ENCODE measurements around the gene KMT5B. TPM values are rescaled to one million over a fixed set of nuclear protein-coding genes. Genes with fewer than 3 reads are reported as not detected.

KMT5B gene
- total RNA-seq, 2 donors from 2014 or later = 30.0 to 32.2 TPM

DNA sequence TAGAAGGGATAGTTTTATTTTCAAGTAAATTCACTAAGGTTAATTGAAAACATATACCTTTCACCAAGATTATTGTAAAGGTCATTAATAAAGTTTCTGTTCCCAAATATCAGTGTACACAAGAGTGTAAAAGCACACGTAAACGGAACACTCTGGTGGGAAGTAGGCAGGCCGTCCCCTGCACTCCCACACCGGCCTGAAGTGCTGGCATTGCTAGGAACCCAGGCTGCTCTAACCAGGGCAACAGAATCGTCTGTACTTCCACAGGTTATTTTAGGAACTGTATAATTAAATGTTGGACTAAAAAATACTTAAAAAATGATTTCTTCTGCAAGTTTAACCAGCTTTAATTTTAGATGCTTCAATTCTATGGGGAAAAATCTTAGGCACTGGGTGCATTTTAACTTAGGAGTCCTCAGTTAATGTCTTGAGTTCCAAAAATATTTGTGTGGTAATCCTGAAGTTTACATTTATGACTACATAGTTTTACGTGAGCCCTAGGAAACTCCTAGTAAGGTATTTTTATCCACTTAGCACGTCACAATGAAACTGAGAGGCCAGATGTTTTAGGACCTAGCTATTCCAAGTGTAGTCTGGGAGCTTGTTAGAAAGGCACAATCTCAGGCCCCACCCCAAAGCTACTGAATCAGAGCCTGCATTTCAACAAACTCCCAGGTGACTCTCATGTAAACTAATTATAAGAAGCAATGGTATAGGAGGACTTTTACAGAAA, 31.2 kb downstream of the KMT5B start:
- Histone ChIP-seq H3K4me3 (no peak overlapping the region), H3K4me1 (peaks cover 14% of the 10 kb centered on the region), H3K9me3 (no peaks in the 10 kb centered on the region), H3K36me3 (replicated peaks in 1 of 2; ENCODE audit: insufficient read depth in 1 of 2, low read depth in 2 of 2) (peaks cover 0 to 19% of the 10 kb centered on the region in 2 donors), H3K27ac (no peak overlapping the region), H3K27me3 (no peaks in the 10 kb centered on the region)
- intact Hi-C loops (cut with DNase I) = no loop called here
- TF ChIP-seq, protein P1, sequence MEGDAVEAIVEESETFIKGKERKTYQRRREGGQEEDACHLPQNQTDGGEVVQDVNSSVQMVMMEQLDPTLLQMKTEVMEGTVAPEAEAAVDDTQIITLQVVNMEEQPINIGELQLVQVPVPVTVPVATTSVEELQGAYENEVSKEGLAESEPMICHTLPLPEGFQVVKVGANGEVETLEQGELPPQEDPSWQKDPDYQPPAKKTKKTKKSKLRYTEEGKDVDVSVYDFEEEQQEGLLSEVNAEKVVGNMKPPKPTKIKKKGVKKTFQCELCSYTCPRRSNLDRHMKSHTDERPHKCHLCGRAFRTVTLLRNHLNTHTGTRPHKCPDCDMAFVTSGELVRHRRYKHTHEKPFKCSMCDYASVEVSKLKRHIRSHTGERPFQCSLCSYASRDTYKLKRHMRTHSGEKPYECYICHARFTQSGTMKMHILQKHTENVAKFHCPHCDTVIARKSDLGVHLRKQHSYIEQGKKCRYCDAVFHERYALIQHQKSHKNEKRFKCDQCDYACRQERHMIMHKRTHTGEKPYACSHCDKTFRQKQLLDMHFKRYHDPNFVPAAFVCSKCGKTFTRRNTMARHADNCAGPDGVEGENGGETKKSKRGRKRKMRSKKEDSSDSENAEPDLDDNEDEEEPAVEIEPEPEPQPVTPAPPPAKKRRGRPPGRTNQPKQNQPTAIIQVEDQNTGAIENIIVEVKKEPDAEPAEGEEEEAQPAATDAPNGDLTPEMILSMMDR (IDR thresholded peaks at IDR 0.05) = no peak
- no peak for TF ChIP-seq POLR2A (IDR thresholded peaks at IDR 0.05)
- 85 to 88% methylated on average over 7 of the region's 7 CpGs for WGBS, 2 donors
- DNase-seq (no peak), ATAC-seq (no peak)

DNA sequence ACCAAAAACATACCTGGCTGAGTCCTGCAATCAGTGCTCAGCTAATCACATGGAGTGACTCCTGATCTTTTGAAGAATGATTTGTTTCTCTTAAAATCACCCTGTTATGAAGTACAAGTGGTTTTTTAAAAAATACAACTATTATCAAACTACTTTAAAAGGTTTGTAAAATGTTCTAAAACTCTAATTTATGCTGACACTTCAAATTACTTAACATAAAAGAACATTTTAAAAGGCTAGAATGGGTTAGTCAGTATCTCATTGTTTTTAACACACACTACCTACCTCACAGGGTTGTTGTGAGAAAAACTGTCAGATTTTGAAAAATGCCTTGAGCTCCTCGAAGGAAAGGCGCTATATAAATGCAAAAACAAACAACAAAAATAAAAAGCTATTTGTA, 33.2 kb downstream of the KMT5B start:
- Histone ChIP-seq H3K9me3 (no peaks in the 10 kb centered on the region), H3K4me1 (peaks cover 14% of the 10 kb centered on the region), H3K36me3 (replicated peaks in 1 of 2; ENCODE audit: insufficient read depth in 1 of 2, low read depth in 2 of 2) (peaks cover 0 to 17% of the 10 kb centered on the region in 2 donors), H3K27me3 (no peaks in the 10 kb centered on the region), H3K4me3 (no peak overlapping the region), H3K27ac (no peak overlapping the region)
- no peak for DNase-seq
- TF ChIP-seq POLR2A (IDR thresholded peaks at IDR 0.05) = no peak
- TF ChIP-seq, protein P1 (IDR thresholded peaks at IDR 0.05) = no peak
- intact Hi-C loops (cut with DNase I) = no loop called here
- 56 to 63% methylated on average over 2 of the region's 2 CpGs for WGBS, 2 donors
- ATAC-seq = no peak

DNA sequence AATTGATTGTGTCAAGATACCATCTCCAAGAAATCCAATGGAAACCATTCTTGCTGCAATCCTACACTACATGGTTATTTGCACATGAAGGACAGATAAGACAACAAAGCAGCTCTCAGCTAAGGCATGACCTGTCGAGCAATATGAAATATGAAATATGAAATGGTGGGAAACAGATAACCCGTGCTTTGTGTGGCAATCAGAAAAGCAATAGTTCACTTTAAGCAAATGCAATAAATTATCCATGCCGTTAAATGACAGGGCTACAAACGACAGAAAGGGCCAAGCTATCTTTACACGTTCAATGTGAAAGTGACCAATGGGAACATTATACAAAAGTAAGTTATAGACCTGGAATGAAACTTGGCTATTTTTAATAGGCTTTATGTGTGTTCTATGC, 35.2 kb downstream of the KMT5B start:
- intact Hi-C loops (cut with DNase I) = no loop called here
- H3K27me3 ChIP-seq = no peaks in the 10 kb centered on the region
- WGBS, 2 donors = 8 to 24% methylated on average over 5 of the region's 5 CpGs
- H3K9me3 ChIP-seq = no peaks in the 10 kb centered on the region
- DNase-seq (no peak), ATAC-seq (no peak)
- H3K4me3 ChIP-seq = no peak overlapping the region
- peaks cover 0 to 21% of the 10 kb centered on the region in 2 donors for H3K36me3 ChIP-seq (replicated peaks in 1 of 2; ENCODE audit: insufficient read depth in 1 of 2, low read depth in 2 of 2)
- H3K4me1 ChIP-seq = peaks cover 14% of the 10 kb centered on the region
- no peak overlapping the region for H3K27ac ChIP-seq
- no peak for TF ChIP-seq POLR2A (IDR thresholded peaks at IDR 0.05)
- TF ChIP-seq, protein P1 (IDR thresholded peaks at IDR 0.05) = no peak

DNA sequence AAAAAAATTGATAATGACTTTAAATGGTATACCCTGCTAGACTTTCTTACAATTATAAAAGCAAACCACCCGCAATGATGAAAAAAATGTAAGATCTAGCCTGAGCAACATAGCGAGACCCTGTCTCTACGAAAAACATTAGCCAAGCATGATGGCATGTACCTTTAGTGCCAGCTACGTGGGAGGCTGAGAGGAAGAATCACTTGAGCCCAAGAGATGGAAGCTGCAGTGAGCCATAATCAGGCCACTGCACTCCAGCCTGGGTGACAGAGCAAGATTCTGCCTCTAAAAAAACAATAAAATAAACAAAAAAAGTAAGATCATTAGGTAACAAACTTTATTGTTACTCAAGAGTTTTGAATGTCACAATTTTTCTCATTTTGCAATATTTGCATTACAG, 39.2 kb downstream of the KMT5B start:
- ATAC-seq (no peak), DNase-seq (no peak)
- peaks cover 9 to 33% of the 10 kb centered on the region in 2 donors for H3K36me3 ChIP-seq (replicated peaks in 1 of 2; ENCODE audit: insufficient read depth in 1 of 2, low read depth in 2 of 2)
- 93 to 94% methylated on average over 4 of the region's 4 CpGs for WGBS, 2 donors
- no peaks in the 10 kb centered on the region for H3K27me3 ChIP-seq
- peaks cover 14% of the 10 kb centered on the region for H3K4me1 ChIP-seq
- intact Hi-C loops (cut with DNase I) = no loop called here
- H3K9me3 ChIP-seq = no peaks in the 10 kb centered on the region
- H3K4me3 ChIP-seq = no peak overlapping the region
- no peak overlapping the region for H3K27ac ChIP-seq
- TF ChIP-seq, protein P1 (IDR thresholded peaks at IDR 0.05) = no peak

DNA sequence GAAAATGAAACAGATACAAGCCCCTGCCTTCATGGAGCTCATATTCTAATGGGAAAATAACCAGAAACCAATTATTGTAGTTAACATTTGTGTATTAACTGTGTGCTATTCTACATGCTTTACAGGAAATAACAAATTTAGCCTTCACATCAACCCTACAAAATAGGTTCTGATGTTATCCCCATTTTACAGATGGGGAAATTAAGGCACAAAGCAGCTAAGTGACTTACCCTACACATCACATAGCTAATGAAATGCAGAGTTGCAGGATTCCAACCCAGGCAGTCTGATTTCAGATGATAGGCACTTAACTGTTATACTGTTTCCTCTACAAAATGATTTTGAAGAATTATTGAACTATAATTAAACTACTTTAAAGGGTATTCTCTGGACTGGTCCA, 43.7 kb downstream of the KMT5B start:
- Histone ChIP-seq H3K27ac (no peak overlapping the region), H3K4me1 (peaks cover 6% of the 10 kb centered on the region), H3K27me3 (no peaks in the 10 kb centered on the region), H3K36me3 (replicated peaks in 1 of 2; ENCODE audit: insufficient read depth in 1 of 2, low read depth in 2 of 2) (peaks cover 15 to 33% of the 10 kb centered on the region in 2 donors), H3K9me3 (no peaks in the 10 kb centered on the region), H3K4me3 (no peak overlapping the region)
- DNase-seq = no peak
- TF ChIP-seq, protein P1 (IDR thresholded peaks at IDR 0.05) = no peak
- TF ChIP-seq POLR2A (IDR thresholded peaks at IDR 0.05) = no peak
- intact Hi-C loops (cut with DNase I) = no loop called here
- no peak for ATAC-seq

Data from body of pancreas (tissue), 4 donors.